NCI-H1105 treated with DMSO at 0.1 percent for 48 hours (cell line): ENCODE measurements around the gene NUDT19.
"Not testable (repeated sequence)": the region's sequence is repeated elsewhere in the genome, so short reads cannot be mapped to it uniquely, and the experiment has no call there.

Source experiments
- DNase-seq: peaks from one replicate; lab custom pipeline; 2025; lab: John Stamatoyannopoulos, UW

The NUDT19 gene

GRCh38 chr19:32674931-32675719 lies 16.5 kb upstream of the NUDT19 start, which contains the start of gene ANKRD27:
Gene ANKRD27, minus strand, starts transcription at chr19:32675180. Its CDS starts 16,165 bp downstream, at chr19:32659015.
- peak; percentile 98 for DNase-seq

- DNase-seq: peak; percentile 52
Observed at GRCh38 chr19:32675720-32676185, 15.9 kb upstream of the NUDT19 start, which contains the start of gene RGS9BP. Gene RGS9BP, plus strand, starts transcription at chr19:32675848. Its CDS starts 416 bp downstream, at chr19:32676264.

GRCh38 chr19:32676186-32676894 lies 15.3 kb upstream of the NUDT19 start:
- peak; percentile 31 for DNase-seq

GRCh38 chr19:32676895-32677359 lies 14.7 kb upstream of the NUDT19 start:
- no peak for DNase-seq

- DNase-seq: no peak
Observed at GRCh38 chr19:32677657-32678056, 14.0 kb upstream of the NUDT19 start.

- no peak for DNase-seq
Observed at GRCh38 chr19:32680986-32681385, 10.6 kb upstream of the NUDT19 start.

GRCh38 chr19:32682317-32682716 lies 9.3 kb upstream of the NUDT19 start:
- DNase-seq: no peak

- no peak for DNase-seq
Observed at GRCh38 chr19:32686847-32687475, 4.7 kb upstream of the NUDT19 start.

GRCh38 chr19:32687681-32688080 lies 3.9 kb upstream of the NUDT19 start:
- no peak for DNase-seq

- DNase-seq: no peak
Observed at GRCh38 chr19:32688311-32688710, 3.3 kb upstream of the NUDT19 start.

GRCh38 chr19:32691952-32692726 lies 518 bp downstream of the NUDT19 start:
- peak; percentile 28 for DNase-seq

- no peak for DNase-seq
Observed at GRCh38 chr19:32692727-32693061, 1.1 kb downstream of the NUDT19 start.

- not testable (repeated sequence) for DNase-seq
Observed at GRCh38 chr19:32693151-32694108, 1.8 kb downstream of the NUDT19 start.

- not testable (repeated sequence) for DNase-seq
Observed at GRCh38 chr19:32694316-32694715, 2.7 kb downstream of the NUDT19 start.

- not testable (repeated sequence) for DNase-seq
Observed at GRCh38 chr19:32694851-32695250, 3.2 kb downstream of the NUDT19 start.

GRCh38 chr19:32695506-32695905 lies 3.9 kb downstream of the NUDT19 start:
- not testable (repeated sequence) for DNase-seq

GRCh38 chr19:32696771-32697170 lies 5.2 kb downstream of the NUDT19 start:
- DNase-seq: not testable (repeated sequence)

GRCh38 chr19:32700129-32700528 lies 8.5 kb downstream of the NUDT19 start:
- not testable (repeated sequence) for DNase-seq

- DNase-seq: peak; percentile 50
Observed at GRCh38 chr19:32702010-32702409, 10.4 kb downstream of the NUDT19 start.

GRCh38 chr19:32704006-32704405 lies 12.4 kb downstream of the NUDT19 start:
- DNase-seq: not testable (repeated sequence)
